ENCODE measurements around the gene RGS6.

The RGS6 gene

GRCh38 chr14:72574715-72575114, 642.5 kb downstream of the RGS6 start:
- no peak for DNase-seq
- in situ Hi-C loops (cut with HindIII; ENCODE audit: low pct_ligation_motif_present, low sequenced_read_pairs) = no loop called here
- Histone ChIP-seq H3K27ac (no peak overlapping the region), H3K36me3 (replicated peaks) (no peaks in the 10 kb centered on the region), H3K27me3 (replicated peaks) (no peaks in the 10 kb centered on the region), H3K4me3 (ENCODE audit: low read depth, low read length) (no peak overlapping the region)
- TF ChIP-seq CTCF (IDR thresholded peaks at IDR 0.05; ENCODE audit: low read depth, low read length, missing control alignments) = no peak

- Histone ChIP-seq H3K27ac (no peak overlapping the region), H3K36me3 (replicated peaks) (no peaks in the 10 kb centered on the region), H3K27me3 (replicated peaks) (no peaks in the 10 kb centered on the region), H3K4me3 (ENCODE audit: low read depth, low read length) (no peak overlapping the region)
- in situ Hi-C loops (cut with HindIII; ENCODE audit: low pct_ligation_motif_present, low sequenced_read_pairs) = no loop called here
- no peak for TF ChIP-seq CTCF (IDR thresholded peaks at IDR 0.05; ENCODE audit: low read depth, low read length, missing control alignments)
- no peak for DNase-seq
Measured at GRCh38 chr14:72576258-72576657, 644.0 kb downstream of the RGS6 start.

GRCh38 chr14:72577521-72577920, 645.3 kb downstream of the RGS6 start:
- Histone ChIP-seq H3K27me3 (replicated peaks) (no peaks in the 10 kb centered on the region), H3K27ac (no peak overlapping the region), H3K36me3 (replicated peaks) (no peaks in the 10 kb centered on the region), H3K4me3 (ENCODE audit: low read depth, low read length) (no peak overlapping the region)
- TF ChIP-seq CTCF (IDR thresholded peaks at IDR 0.05; ENCODE audit: low read depth, low read length, missing control alignments) = no peak
- no peak for DNase-seq
- in situ Hi-C loops (cut with HindIII; ENCODE audit: low pct_ligation_motif_present, low sequenced_read_pairs) = no loop called here

- H3K36me3 ChIP-seq (replicated peaks) = no peaks in the 10 kb centered on the region
Measured at GRCh38 chr14:72578514-72578913, 646.3 kb downstream of the RGS6 start.

GRCh38 chr14:72582582-72582981, 650.4 kb downstream of the RGS6 start:
- no peak for DNase-seq
- TF ChIP-seq CTCF (IDR thresholded peaks at IDR 0.05; ENCODE audit: low read depth, low read length, missing control alignments) = no peak
- H3K36me3 ChIP-seq (replicated peaks) = no peaks in the 10 kb centered on the region

More at GRCh38 chr14:72578514-72578913, 646.3 kb downstream of the RGS6 start:
- DNase-seq = no peak
- TF ChIP-seq CTCF (IDR thresholded peaks at IDR 0.05; ENCODE audit: low read depth, low read length, missing control alignments) = no peak
- no peak overlapping the region for H3K27ac ChIP-seq
- H3K4me3 ChIP-seq (ENCODE audit: low read depth, low read length) = no peak overlapping the region
- in situ Hi-C loops (cut with HindIII; ENCODE audit: low pct_ligation_motif_present, low sequenced_read_pairs) = no loop called here
- H3K27me3 ChIP-seq (replicated peaks) = no peaks in the 10 kb centered on the region

More at GRCh38 chr14:72582582-72582981, 650.4 kb downstream of the RGS6 start:
- Histone ChIP-seq H3K4me3 (ENCODE audit: low read depth, low read length) (no peak overlapping the region), H3K27ac (no peak overlapping the region), H3K27me3 (replicated peaks) (no peaks in the 10 kb centered on the region)
- in situ Hi-C loops (cut with HindIII; ENCODE audit: low pct_ligation_motif_present, low sequenced_read_pairs) = no loop called here

Measured in brain microvascular endothelial cell (primary cell).